Measurements from ENCODE around the gene ANO9.

ANO9 gene

DNA sequence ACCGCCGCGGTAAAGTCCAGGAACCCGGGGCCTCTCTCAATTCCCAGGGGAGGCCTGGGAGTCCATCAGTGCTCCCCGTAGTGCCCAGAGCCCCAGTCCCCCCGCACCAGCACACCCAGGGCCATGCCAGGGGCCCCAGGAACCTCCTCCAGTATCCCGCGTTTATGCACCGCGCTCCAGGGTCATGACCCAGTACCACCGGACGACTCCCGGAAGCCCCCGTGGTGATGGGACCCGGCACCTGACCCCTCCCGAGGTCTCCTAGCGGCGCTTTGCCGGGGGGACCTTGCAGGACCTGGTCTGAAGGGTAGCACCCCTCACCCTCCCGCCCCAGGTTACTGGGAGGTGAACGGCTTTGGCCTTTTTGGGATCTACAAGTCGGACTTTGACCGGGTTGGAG, 61.3 kb downstream of the ANO9 start:
- no peak for DNase-seq

DNA sequence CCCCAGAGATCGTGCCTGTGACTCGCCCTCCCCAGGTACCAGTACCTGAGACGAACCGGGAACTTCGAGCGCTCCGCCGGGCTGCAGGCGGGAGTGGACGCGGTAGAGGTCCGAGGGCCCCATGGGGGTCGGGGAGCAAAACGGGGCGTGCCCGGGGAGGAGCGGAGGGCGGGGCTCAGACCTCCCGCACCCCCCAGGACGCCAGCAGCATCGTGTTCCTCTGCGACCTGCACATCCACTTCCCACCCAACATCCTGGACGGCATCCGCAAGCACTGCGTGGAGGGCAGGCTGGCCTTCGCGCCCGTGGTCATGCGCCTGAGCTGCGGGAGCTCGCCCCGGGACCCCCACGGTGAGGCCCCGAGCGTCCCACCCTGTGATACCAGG, 61.7 kb downstream of the ANO9 start:
- no peak for DNase-seq

DNA sequence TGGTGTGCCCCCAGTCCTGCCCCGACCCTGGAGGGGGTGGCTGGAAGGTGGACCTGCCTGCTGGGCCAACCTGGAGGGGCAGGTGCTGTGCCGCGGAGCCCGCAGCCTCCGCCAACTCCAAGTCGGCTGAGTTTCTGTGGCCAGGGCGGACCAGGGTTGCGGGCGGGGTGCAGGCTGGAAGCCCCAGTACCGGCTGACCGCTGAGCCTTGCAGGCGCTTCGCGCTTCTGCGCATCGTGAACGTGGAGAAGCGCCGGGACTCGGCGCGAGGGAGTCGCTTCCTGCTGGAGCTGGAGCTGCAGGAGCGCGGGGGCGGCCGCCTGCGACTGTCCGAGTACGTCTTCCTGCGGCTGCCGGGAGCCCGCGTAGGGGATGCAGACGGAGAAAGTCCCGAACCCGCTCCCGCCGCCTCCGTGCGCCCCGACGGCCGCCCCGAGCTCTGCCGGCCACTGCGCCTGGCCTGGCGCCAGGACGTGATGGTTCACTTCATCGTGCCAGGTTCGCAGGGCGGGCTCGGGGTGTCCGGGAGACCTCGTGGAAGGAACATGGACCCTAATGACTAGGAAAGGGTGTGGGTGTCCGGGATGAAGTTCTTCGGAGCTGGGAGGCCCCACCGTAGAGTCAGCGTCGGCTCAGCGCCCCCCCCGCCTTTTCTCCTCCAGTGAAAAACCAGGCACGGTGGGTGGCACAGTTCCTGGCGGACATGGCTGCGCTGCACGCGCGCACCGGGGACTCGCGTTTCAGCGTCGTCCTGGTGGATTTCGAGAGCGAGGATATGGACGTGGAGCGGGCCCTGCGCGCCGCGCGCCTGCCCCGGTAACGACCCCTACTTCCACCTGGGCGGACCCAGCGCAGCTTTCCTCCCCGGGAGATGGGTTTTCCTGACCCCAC, 62.4 kb downstream of the ANO9 start:
- no peak for DNase-seq

DNA sequence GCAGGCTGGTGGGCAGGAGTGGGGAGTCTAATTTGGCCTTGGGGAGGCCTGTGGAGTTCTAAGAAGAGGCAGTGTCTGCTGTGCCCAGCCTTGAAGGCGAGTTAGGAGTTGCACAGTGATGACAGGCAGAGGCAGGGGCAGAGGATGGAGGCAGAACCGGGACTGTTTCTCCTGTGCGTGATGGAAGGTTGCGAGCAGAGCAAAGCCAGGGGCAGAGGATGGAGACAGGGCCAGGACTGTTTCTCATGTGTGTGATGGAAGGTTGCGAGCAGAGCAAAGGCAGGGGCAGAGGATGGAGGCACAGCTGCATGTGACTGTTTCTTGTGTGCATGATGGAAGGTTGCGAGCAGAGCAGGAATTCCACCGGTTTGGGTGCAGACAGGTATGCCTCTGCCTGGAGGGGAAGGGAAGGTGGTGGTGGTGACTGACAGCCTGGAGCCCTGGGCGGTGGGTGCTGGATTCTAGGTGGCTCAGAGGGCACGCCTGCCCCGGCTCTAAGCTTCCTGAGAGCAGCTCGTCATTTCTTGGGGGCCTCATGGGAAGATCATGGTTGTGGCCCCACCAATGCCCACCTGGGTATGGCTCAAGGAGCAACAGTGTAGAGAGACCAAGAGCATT, 63.8 kb downstream of the ANO9 start:
- no peak for DNase-seq

DNA sequence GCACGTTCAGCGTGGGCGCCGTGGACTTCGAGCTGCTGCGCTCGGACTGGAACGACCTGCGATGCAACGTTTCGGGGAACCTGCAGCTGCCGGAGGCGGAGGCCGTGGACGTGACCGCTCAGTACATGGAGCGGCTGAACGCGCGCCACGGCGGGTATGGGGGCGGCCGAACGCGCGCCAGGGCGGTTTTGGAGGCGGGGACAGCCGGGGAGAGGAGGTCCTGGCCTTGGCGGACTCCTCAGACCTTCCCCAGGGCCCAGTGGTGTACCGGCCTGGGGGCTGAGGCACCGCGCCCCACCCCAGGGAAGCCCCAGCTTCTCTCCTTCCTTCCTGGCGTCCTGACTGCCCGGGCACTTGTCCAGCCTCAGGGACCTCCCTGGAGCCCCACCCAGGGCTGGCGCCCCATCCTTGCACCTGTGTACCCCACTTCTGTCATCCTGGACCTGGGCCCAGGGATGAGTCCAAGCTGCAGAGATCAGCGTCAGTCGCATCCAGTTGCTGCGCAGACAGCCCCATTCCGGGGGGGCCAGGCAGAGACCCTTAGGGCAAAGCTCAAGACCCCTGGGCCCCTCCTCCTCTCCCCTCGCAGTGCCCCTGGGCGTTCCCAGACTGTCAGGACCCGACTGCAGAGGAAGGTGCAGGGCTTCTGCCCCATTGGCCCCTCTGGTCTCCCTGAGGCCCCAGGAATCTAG, 64.5 kb downstream of the ANO9 start:
- DNase-seq, result no peak

DNA sequence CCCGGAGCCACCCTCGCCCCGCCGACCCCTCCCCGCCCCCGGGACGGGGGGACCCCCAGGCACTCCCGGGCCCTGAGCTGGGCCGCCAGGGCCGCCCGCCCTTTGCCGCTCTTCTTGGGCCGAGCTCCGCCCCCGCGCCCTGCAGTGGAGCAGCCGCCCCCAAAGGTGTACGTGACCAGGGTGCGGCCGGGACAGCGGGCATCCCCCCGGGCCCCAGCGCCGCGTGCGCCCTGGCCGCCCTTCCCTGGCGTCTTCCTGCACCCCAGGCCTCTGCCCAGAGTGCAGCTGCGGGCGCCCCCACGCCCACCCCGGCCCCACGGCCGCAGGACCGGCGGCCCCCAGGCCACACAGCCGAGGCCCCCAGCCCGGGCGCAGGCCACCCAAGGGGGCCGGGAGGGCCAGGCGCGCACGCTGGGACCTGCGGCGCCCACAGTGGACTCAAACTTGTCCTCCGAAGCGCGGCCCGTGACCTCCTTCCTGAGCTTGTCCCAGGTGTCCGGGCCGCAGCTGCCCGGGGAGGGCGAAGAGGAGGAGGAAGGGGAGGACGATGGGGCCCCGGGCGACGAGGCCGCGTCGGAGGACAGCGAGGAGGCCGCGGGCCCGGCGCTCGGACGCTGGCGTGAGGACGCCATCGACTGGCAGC, 65.2 kb downstream of the ANO9 start:
- no peak for DNase-seq

DNA sequence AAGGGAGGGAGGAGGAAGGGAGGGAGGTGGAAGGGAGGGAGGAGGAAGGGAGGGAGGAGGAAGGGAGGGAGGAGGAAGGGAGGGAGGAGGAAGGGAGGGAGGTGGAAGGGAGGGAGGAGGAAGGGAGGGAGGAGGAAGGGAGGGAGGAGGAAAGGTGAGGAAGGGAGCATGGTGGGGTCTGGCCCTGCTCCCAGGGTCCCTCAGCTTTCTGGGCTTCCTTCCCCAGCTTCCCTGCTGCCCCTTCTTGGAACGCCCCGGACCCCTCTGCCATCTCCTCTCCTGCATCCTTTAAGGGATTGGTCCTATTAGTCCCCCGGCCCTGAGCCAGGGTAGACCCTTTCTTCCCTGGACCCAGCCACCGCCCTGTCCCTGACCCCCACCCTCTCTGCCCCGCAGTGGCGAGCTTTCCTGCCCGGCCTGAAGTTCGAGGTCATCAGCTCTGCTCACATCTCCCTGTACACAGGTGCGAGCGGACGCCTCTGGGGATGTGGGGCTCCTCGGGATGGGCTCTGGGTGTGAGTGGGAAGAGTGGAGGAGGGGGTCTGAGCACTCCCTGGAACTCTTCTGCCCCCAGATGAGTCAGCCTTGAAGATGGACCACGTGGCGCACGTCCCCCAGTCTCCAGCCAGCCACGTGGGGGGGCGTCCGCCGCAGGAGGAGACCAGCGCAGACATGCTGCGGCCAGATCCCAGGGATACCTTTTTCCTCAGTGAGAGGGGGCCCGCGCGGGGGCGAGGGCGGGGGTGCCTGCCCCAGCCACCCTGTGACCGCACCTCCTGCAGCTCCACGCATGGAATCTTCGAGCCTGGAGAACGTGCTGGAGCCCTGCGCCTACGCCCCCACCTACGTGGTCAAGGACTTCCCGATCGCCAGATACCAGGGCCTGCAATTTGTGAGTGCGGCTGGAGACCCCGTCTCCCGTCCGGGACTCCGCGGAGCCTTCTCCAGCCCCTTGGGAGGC, 66.5 kb downstream of the ANO9 start:
- no peak for DNase-seq

DNA sequence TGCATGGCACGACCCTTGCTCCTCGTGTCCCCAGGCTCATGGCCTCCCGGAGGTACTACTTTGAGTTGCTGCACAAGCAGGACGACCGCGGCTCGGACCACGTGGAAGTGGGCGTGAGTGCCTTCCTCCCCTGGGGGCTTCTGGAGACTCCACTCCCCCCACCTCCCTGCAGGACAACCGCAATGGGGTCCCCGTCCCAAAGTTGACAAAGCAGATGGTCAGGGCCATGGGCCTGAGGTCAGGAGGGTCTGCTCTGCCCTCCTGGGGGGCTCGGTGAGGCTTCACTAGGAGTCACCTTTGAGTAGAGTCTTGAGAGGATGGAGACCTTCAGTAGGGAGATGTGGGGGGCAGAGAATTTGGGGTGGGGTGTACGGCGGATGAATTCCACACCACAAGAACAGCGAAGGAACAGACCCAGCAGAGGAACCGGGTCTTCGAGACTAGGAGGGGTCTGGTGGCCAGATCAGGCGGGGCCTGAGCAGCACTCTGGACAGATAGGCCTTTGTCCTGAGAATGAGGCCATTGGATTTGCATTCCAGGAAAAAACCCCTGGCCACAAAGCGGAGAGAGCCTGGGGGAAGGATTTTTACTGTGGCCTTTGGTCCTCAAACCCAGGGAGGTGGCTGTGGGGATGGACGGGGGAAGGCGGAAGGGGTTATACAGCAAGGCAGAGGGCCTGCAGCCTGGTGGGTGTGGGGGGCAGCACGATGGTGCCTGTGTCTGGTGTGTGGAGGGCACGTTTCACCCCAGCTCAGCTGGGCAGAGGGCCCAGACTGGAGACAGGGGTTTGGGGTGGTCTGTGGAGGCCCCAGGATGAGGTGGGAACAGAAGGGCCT, 67.9 kb downstream of the ANO9 start:
- no peak for DNase-seq

DNA sequence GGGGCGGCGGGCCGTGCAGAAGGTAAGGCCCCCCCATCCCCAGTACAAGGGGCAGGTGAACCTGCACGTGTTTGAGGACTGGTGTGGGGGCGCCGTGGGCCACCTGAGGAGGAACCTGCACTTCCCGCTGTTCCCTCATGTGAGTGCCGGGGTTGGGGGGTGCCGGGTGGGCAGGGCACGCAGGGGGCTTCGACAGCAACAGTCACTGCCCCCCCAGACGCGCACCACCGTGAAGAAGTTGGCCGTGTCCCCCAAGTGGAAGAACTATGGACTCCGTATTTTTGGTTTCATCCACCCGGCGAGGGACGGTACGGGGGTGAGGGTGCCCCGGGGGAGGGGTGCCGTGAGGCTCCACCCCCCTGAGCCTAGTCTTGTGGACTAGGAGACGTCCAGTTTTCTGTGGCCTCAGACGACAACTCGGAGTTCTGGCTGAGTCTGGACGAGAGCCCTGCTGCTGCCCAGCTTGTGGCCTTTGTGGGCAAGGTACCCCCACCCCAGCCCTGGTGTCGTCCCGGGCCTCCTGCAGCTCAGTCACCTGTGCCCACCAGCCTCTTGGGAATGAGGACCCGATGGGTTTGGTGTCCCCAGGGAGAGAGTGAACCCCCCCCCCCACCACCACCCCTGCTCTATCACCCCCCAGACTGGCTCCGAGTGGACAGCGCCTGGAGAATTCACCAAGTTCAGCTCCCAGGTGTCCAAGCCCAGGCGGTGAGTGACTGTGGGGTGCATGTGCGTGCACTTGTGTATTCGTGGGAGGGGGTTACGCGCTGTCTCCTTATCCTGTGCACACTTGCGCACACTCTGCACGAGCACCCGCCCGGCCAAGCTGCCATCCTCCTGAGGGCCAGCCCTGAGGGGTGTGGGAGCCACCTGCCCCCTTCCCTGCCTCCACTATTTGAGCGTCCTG, 68.7 kb downstream of the ANO9 start:
- no peak for DNase-seq

DNA sequence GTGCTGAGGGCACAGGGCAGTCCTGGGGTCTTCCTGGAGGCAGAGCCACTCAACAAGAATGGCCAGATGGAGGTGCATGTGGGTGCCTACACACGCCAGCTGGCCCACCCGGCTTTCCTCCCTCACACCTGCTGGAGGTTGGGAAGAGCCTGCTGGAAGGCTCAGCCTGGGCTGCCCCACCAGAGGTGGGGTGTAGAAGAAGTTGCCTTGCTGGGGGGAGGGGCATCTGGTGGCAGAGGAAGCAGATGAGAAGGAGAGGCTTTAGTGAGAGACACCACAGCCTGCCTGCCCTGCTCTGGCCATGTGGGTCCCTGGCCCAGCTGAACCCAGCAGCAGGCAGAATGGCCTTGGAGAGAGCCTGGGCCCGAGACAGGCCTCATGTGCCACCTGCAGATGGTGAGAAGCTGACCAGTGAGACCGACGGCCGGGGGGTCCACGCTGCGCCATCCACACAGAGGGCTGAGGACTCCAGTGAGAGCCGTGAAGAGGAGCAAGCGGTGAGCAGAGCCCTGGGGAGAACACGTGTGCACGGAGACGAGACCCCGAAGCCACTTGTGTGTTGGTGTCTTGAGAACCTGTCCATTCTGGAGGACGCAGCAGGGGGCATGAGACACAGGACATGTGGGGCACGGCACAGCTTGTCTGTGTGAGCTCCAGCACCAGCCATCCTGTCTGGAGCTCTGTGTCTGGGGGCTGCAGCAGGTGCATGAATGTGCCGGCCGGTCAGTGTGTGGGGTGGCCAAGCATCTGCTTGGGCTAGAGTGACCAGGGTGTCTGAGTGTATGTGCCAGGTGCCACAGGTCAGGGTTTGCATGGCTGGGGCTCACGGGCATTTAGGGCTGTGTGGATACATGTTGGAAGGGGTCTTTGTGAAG, 69.9 kb downstream of the ANO9 start:
- no peak for DNase-seq

DNA sequence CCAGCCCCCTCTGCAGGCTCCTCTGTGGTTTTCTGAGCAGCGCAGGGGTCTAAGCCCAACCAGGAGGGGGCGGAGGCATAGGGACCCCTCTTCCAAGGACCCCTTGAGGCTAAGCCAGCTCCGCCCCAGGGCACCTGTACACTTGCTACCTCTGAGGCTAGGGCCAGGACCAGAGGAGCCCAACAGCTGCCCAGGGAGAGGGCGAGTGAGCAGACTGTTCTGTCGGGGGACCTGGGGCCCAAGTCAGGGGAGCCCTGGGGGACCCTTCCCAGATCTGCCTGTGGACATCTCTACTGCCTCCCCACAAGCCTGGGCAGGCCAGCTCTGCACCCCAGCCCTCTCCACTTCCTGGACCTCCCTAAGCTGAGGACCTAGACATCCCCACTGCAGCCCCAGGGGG, 70.8 kb downstream of the ANO9 start:
- no peak for DNase-seq

DNA sequence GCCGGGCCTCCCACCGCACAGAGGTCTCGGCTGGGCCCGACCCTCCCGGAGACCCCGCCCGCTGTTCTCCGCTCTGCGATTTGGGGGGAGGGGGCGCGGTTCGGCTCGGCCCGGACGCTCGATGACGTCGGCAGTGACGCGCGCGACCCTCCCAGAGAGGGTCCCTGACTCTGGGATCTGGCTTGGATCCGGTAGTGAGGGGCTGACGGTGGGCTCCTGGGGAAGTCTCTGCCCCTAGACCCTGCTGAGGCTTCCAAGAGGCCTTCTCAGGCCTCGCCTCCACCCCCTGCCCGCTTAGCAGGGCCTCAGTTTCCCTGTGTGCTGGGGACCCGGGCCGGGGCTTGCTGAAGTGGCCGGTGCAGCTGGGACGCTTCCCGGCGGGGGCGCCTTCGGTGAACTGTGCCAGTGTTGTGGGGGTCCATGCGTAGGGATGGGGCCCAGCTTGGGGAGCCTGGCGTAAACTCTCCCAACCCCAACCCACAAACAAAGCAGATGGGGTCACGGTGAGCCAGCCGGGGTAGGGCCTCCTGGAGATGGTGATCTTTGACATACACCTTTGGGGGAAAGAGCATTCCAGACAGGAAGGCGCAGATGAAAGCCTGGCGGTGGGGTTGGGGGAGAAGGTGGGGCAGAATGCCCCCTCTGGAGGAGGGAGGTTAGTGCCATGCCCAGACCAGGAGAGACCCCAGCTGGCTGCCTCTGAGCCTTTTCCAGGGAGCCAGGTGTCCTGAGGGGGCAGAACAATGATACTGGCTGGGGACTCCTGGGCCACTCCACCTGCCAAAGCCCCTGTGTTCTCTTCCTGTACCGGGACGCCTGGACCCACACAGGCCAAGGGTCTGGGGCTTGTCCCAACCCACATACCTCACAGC, 71.5 kb downstream of the ANO9 start:
- DNase-seq, result no peak

DNA sequence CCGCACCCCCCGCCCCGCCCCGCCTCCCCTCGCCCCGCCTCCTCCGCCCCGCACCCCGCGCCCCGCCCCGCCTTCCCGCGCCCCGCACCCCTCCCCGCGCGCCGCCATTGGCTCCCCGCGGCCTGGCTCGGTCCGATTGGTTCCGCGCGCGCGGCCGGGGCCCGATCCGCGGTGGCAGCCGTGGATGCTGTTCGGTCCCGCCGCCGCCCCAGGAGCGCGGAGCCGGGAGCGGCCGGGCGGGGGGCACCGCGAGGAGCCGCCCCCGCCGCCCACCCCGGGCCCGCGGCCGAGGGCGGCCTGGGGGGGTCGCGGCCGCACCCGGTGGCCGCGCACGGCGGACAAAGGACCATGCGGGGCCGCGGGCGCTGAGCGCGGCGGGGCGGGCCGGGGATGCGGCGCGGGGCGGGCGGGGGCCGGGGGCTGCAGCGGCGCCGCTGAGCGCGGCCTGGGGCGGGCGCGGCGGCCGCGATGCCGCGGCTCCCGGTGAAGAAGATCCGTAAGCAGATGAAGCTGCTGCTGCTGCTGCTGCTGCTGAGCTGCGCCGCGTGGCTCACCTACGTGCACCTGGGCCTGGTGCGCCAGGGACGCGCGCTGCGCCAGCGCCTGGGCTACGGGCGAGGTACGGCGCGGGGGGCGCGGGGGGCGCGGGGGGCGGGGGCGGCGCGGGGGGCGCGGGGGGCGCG, 72.3 kb downstream of the ANO9 start, which contains the start of gene B4GALNT4:
Gene B4GALNT4, plus strand, starts transcription at position 164 of the 683 bp plus-strand sequence. Its CDS starts 305 bp downstream, at position 469.
- DNase-seq, result peak; percentile 7 to 28

DNA sequence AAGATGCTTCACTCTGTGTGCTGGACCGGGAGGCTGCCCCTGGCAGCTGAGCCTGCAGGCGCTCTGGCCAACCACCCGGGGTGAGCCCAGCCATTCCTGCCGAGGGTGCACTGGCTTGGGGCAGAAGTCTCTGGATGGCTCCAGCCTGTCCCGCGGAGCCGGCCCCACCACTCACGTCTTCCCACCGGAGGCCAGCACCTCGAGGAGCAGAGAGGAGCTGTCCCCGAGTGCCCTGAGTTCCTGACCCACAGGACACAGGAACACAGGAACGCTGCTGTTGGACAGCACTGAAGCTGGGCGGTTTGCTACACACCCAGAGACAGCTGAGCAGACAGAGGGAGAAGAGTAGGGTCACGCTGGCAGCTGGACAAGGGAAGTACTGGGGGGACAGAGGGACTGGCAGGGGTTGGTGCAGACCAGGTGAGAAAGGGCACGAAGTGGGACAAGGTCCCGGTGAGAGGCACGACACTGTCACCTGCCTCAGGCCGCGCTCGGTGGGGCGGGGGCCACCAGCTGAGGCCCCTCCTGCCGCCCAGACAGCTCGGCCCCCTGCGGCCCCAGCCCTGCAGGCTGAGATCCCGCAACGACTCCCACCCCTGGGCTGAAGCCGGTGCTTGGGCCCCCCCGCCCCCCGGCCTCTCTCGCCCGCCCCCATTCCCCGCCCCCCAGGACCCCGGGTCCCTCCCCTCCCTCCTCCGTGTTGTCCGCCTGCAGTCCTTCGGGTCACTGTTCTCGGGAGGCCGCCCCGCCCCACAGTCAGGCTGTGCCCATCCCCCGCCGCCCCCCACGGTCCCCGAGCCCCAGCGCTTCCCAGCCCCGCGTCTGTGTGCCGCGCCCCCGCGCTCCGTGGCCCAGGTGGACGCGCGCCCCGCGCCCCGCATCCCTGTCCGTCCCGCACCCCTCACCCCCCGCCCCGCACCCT, 73.1 kb downstream of the ANO9 start:
- DNase-seq, result no peak

DNA sequence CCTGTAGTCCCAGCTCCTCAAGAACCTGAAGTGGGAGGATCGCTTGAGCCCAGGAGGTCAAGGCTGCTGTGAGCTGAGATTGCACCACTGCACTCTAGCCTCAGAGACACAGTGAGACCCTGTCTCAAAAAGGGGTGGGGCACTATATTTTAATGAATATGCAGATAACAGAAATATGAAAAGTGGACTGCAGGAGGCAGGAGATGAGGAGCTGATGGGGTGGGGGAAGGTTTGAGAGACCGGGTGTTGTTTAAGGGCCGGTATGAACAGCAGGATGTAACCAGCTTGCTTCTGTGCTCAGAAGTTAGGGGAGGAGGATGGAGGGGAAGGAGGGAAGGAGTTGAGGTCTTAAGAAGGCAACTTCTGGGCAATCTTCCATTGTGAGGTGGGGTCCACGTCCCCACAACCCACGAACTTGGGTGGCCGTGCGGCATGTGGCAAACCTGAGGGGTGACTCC, 73.8 kb downstream of the ANO9 start:
- DNase-seq, result no peak
